H9 (cell line): Measurements from ENCODE around the gene PDE3A. TPM values are rescaled to one million over a fixed set of nuclear protein-coding genes. Genes with fewer than 3 reads are reported as not detected.
"Not testable (repeated sequence)": the region's sequence is repeated elsewhere in the genome, so short reads cannot be mapped to it uniquely, and the experiment has no call there.

ENCODE experiments used
- DNase-seq: peaks from one replicate; pipeline ENCODE4 v3.0.0-alpha.2; 2017
- H2AFZ ChIP-seq: one replicate; pipeline ENCODE4 v1.6.1; 2013; ENCODE audit warnings: mild to moderate bottlenecking, low read length, control low read depth, moderate library complexity
- H2AK5ac ChIP-seq: 2 replicates; pipeline ENCODE4 v1.6.1; 2013; ENCODE audit warnings: low read length, control low read depth, mixed read lengths; ENCODE audit not compliant: insufficient read length
- H2BK120ac ChIP-seq: one replicate; pipeline ENCODE4 v1.6.1; 2013; ENCODE audit warnings: low read depth, mild to moderate bottlenecking, low read length, control low read depth, inconsistent platforms; ENCODE audit not compliant: poor library complexity, severe bottlenecking
- H2BK12ac ChIP-seq: 2 replicates; pipeline ENCODE4 v1.6.1; 2013; ENCODE audit warnings: low read length, control low read depth, mixed read lengths, low read depth; ENCODE audit not compliant: insufficient read length
- H2BK15ac ChIP-seq: 2 replicates; pipeline ENCODE4 v1.6.1; 2013; ENCODE audit warnings: low read depth, low read length, control low read depth
- H2BK20ac ChIP-seq: one replicate; pipeline ENCODE4 v1.6.1; 2013; ENCODE audit warnings: low read depth, mild to moderate bottlenecking, low read length, control low read depth, inconsistent platforms; ENCODE audit not compliant: poor library complexity, severe bottlenecking
- H2BK5ac ChIP-seq: 2 replicates; pipeline ENCODE4 v1.6.1; 2013; ENCODE audit warnings: low read length, control low read depth, mixed read lengths; ENCODE audit not compliant: insufficient read length
- H3K14ac ChIP-seq: 2 replicates; pipeline ENCODE4 v1.6.1; 2013; ENCODE audit warnings: low read length, control low read depth; ENCODE audit not compliant: insufficient read depth
- H3K18ac ChIP-seq: 2 replicates; pipeline ENCODE4 v1.6.1; 2013; ENCODE audit warnings: low read depth, mild to moderate bottlenecking, mixed read lengths, low read length, control low read depth; ENCODE audit not compliant: insufficient read length
- H3K23ac ChIP-seq: 2 replicates; pipeline ENCODE4 v1.6.1; 2013; ENCODE audit warnings: low read length, control low read depth, mixed read lengths, low read depth; ENCODE audit not compliant: insufficient read length
- H3K23me2 ChIP-seq: 2 replicates; pipeline ENCODE4 v1.6.1; 2013; ENCODE audit warnings: low read depth, mild to moderate bottlenecking, mixed read lengths, low read length, control low read depth; ENCODE audit not compliant: insufficient read length, poor library complexity, severe bottlenecking
- H3K27ac ChIP-seq: 2 replicates; pipeline ENCODE4 v1.5.1; 2013; ENCODE audit warnings: low read length, control low read depth, mixed read lengths, low read depth; ENCODE audit not compliant: insufficient read length
- H3K27me3 ChIP-seq: 2 replicates; pipeline ENCODE4 v1.6.1; 2013; ENCODE audit warnings: low read length, control low read depth, inconsistent platforms; ENCODE audit not compliant: insufficient read depth
- H3K4ac ChIP-seq: 2 replicates; pipeline ENCODE4 v1.6.1; 2013; ENCODE audit warnings: low read depth, mild to moderate bottlenecking, control low read depth, inconsistent platforms, low read length, moderate library complexity
- H3K4me1 ChIP-seq: 2 replicates; pipeline ENCODE4 v1.6.1; 2013; ENCODE audit warnings: low read length, control low read depth, inconsistent platforms; ENCODE audit not compliant: insufficient read depth
- H3K4me2 ChIP-seq: 2 replicates; pipeline ENCODE4 v1.6.1; 2013; ENCODE audit warnings: low read length, control low read depth, mixed read lengths; ENCODE audit not compliant: insufficient read length, insufficient read depth
- H3K56ac ChIP-seq: 2 replicates; pipeline ENCODE4 v1.6.1; 2013; ENCODE audit warnings: low read depth, mild to moderate bottlenecking, mixed read lengths, low read length, control low read depth; ENCODE audit not compliant: insufficient read length
- H3K79me1 ChIP-seq: 2 replicates; pipeline ENCODE4 v1.6.1; 2013; ENCODE audit warnings: low read depth, mild to moderate bottlenecking, moderate library complexity, low read length, control low read depth, inconsistent platforms; ENCODE audit not compliant: insufficient read depth, poor library complexity, severe bottlenecking
- H3K79me2 ChIP-seq: 2 replicates; pipeline ENCODE4 v1.6.1; 2013; ENCODE audit warnings: low read length, control low read depth, inconsistent platforms; ENCODE audit not compliant: insufficient read depth
- H3K9ac ChIP-seq: 2 replicates; pipeline ENCODE4 v1.6.1; 2013; ENCODE audit warnings: low read length, control low read depth, mixed read lengths; ENCODE audit not compliant: insufficient read length; ENCODE audit errors: extremely low read depth
- H3K9me3 ChIP-seq: one replicate; pipeline ENCODE4 v1.6.1; 2013; ENCODE audit warnings: low read depth, low read length, inconsistent platforms; ENCODE audit not compliant: control insufficient read depth
- H3T11ph ChIP-seq: one replicate; pipeline ENCODE4 v1.6.1; 2013; ENCODE audit warnings: mild to moderate bottlenecking, low read length, control low read depth, inconsistent platforms
- H4K20me1 ChIP-seq: one replicate; pipeline ENCODE4 v1.6.1; 2013; ENCODE audit not compliant: control insufficient read depth, insufficient read length, insufficient read depth
- H4K5ac ChIP-seq: 2 replicates; pipeline ENCODE4 v1.6.1; 2013; ENCODE audit warnings: low read depth, mild to moderate bottlenecking, mixed read lengths, low read length, control low read depth; ENCODE audit not compliant: insufficient read length
- H4K8ac ChIP-seq: replicated peaks from 2 replicates; pipeline ENCODE4 v1.6.1; 2013; ENCODE audit warnings: low read length, control low read depth, mixed read lengths, low read depth; ENCODE audit not compliant: insufficient read length
- H4K91ac ChIP-seq: 2 replicates; pipeline ENCODE4 v1.6.1; 2013; ENCODE audit warnings: low read depth, mild to moderate bottlenecking, moderate library complexity, mixed read lengths, low read length, control low read depth; ENCODE audit not compliant: insufficient read length
- H3K27ac Mint-ChIP-seq, 3 experiments: 2 replicates in 2 of 3; 3 replicates in 1 of 3; pipeline ENCODE4 v1.8.0; 2020 to 2021; ENCODE audit warnings: mixed read lengths in 3 of 3, mild to moderate bottlenecking in 1 of 3, moderate library complexity in 1 of 3
- H3K27me3 Mint-ChIP-seq: 2 replicates; pipeline ENCODE4 v1.8.0; 2021; ENCODE audit warnings: low read depth, mild to moderate bottlenecking, moderate library complexity, mixed read lengths
- H3K36me3 Mint-ChIP-seq, 3 experiments: 2 replicates in 2 of 3; 3 replicates in 1 of 3; pipeline ENCODE4 v1.8.0; 2020 to 2021; ENCODE audit warnings: low read depth in 3 of 3, mixed read lengths in 3 of 3; ENCODE audit not compliant: insufficient read depth in 1 of 3
- H3K4me1 Mint-ChIP-seq, 2 experiments: 2 replicates each; pipeline ENCODE4 v1.8.0; 2020; ENCODE audit warnings: mixed read lengths in 2 of 2
- H3K4me3 Mint-ChIP-seq, 2 experiments: 2 replicates in 1 of 2; 3 replicates in 1 of 2; pipeline ENCODE4 v1.8.0; 2020 to 2021; ENCODE audit warnings: mild to moderate bottlenecking in 2 of 2, mixed read lengths in 2 of 2, moderate library complexity in 1 of 2
- H3K9me3 Mint-ChIP-seq, 2 experiments: 2 replicates in 1 of 2; 3 replicates in 1 of 2; pipeline ENCODE4 v1.8.0; 2020; ENCODE audit warnings: mild to moderate bottlenecking in 2 of 2, mixed read lengths in 2 of 2, moderate library complexity in 1 of 2
- WGBS: extraction: QIAGEN DNeasy Blood & Tissue Kit; methylation state at CpG from one replicate; pipeline ENCODE4 v1.1.7; 2013; ENCODE audit warnings: missing lambda C conversion rate, low lambda C conversion rate, mixed read lengths; ENCODE audit not compliant: insufficient read length; ENCODE audit errors: extremely low coverage; 5-methylcytosine and 5-hydroxymethylcytosine counted together
- total RNA-seq: library from RNA; stranded (reverse); gene quantifications from 2 replicates; pipeline ENCODE4 v1.2.1, GENCODE V29; 2021
- TF ChIP-seq, protein P1 (sequence below): fragments of 200-600 bp; sonication (generic); conservative IDR thresholded peaks from 3 replicates; pipeline ENCODE4 v1.8.0; 2021; ENCODE audit warnings: antibody characterized with exemption, mild to moderate bottlenecking

The PDE3A gene
- total RNA-seq, 1 experiment from 2014 or later = 3.0 TPM

DNA sequence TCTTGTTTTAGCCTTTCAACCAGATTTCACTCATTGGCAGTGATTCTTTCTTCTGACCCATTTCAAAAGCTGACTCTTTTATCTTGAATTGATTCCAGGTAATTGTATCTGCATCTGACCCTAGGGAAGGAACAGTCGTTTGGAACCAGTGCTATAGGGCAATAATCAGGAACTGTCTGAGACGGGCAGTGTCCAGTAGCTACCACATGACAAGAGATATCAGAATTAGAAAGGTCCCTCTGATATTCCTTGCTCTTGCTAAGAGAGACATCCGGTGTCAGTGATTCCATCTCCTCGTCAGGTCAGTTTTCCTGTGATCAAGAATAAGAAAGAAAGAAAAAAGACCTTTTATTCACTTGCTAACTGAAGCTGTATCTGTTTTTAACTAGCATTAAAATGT, 47.8 kb upstream of the PDE3A start:
- peak overlapping the region; percentile 85 for H3K27ac ChIP-seq
- H2BK120ac ChIP-seq = no peak overlapping the region
- TF ChIP-seq, protein P1, sequence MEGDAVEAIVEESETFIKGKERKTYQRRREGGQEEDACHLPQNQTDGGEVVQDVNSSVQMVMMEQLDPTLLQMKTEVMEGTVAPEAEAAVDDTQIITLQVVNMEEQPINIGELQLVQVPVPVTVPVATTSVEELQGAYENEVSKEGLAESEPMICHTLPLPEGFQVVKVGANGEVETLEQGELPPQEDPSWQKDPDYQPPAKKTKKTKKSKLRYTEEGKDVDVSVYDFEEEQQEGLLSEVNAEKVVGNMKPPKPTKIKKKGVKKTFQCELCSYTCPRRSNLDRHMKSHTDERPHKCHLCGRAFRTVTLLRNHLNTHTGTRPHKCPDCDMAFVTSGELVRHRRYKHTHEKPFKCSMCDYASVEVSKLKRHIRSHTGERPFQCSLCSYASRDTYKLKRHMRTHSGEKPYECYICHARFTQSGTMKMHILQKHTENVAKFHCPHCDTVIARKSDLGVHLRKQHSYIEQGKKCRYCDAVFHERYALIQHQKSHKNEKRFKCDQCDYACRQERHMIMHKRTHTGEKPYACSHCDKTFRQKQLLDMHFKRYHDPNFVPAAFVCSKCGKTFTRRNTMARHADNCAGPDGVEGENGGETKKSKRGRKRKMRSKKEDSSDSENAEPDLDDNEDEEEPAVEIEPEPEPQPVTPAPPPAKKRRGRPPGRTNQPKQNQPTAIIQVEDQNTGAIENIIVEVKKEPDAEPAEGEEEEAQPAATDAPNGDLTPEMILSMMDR = no peak
- no peaks in the 10 kb centered on the region for H3K79me2 ChIP-seq
- H3K9ac ChIP-seq = no peak overlapping the region
- peaks cover 0 to 3% of the 10 kb centered on the region in 2 experiments; a peak in 3 of 5 replicates for H3K9me3 Mint-ChIP-seq
- no peak overlapping the region for H2BK15ac ChIP-seq
- no peak overlapping the region for H4K8ac ChIP-seq
- peak overlapping the region in 2 of 3 experiments; percentile 76 to 81; a peak in 4 of 7 replicates for H3K27ac Mint-ChIP-seq
- no peak overlapping the region for H3K18ac ChIP-seq
- H3K27me3 ChIP-seq = no peaks in the 10 kb centered on the region
- no peak overlapping the region for H4K91ac ChIP-seq
- H3K14ac ChIP-seq = no peak overlapping the region
- no peak overlapping the region for H4K5ac ChIP-seq
- H3K4me2 ChIP-seq = no peak overlapping the region
- H2AFZ ChIP-seq = no peak overlapping the region
- WGBS = no CpG with 5 or more reads among the region's 4 CpGs
- H4K20me1 ChIP-seq = no peaks in the 10 kb centered on the region
- no peaks in the 10 kb centered on the region for H3K9me3 ChIP-seq
- H3K79me1 ChIP-seq = no peaks in the 10 kb centered on the region
- no peak overlapping the region for H2BK5ac ChIP-seq
- H3K4me1 ChIP-seq = peaks cover 3% of the 10 kb centered on the region
- H3T11ph ChIP-seq = no peak overlapping the region
- no peaks in the 10 kb centered on the region for H3K27me3 Mint-ChIP-seq
- 0 out of 7 replicates have a peak, but pooled peaks cover 0 to 4% (median 0%) of the 10 kb centered on the region in 3 experiments for H3K36me3 Mint-ChIP-seq
- H3K56ac ChIP-seq = no peak overlapping the region
- H2AK5ac ChIP-seq = no peak overlapping the region
- no peak overlapping the region for H3K4me3 Mint-ChIP-seq
- H2BK12ac ChIP-seq = no peak overlapping the region
- DNase-seq = no peak
- H3K23me2 ChIP-seq = no peaks in the 10 kb centered on the region
- no peak overlapping the region for H3K4ac ChIP-seq
- H3K23ac ChIP-seq = no peak overlapping the region
- H3K4me1 Mint-ChIP-seq = peaks cover 16 to 18% of the 10 kb centered on the region in 2 experiments
- H2BK20ac ChIP-seq = no peak overlapping the region

DNA sequence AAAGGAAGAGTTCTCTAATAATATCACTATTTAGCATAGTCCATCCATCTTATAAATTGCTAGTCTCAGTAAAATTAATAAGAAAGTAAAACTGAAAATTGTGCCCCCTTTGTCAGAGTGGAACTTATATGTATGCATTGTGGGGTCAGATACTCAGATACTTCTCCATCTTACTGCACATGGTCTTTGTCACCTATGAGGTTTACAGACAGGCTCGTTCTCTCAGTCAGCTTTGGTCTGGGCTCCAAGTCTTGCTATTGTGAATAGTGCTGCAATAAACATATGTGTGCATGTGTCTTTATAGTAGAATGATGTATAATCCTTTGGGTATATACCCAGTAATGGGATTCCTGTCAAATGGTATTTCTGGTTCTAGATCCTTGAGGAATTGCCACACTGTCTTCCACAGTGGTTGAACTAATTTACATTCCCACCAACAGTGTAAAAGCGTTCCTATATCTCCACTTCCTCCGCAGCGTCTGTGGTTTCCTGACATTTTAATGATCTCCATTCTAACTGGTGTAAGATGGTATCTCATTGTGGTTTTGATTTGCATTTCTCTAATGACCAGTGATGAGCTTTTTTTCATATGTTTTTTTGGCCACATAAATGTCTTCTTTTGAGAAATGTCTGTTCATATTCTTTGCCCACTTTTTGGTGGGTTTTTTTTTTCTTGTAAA, 37.4 kb upstream of the PDE3A start:
- H3K79me2 ChIP-seq, H3K23me2 ChIP-seq, H3K27ac Mint-ChIP-seq, H4K91ac ChIP-seq, H3K23ac ChIP-seq, H4K8ac ChIP-seq, H3K56ac ChIP-seq, H2AK5ac ChIP-seq, H3K4me1 Mint-ChIP-seq, H2BK120ac ChIP-seq, H3K4ac ChIP-seq, H3K9me3 ChIP-seq, H2BK20ac ChIP-seq, H3K4me3 Mint-ChIP-seq, H3K14ac ChIP-seq, H4K20me1 ChIP-seq, H4K5ac ChIP-seq, H2BK5ac ChIP-seq, H3K18ac ChIP-seq, H3K27me3 ChIP-seq, H3K79me1 ChIP-seq, H2BK15ac ChIP-seq, H3K9ac ChIP-seq, H3K4me1 ChIP-seq, H3K27me3 Mint-ChIP-seq, H2AFZ ChIP-seq, H2BK12ac ChIP-seq, H3K4me2 ChIP-seq, H3K27ac ChIP-seq, DNase-seq, H3T11ph ChIP-seq: not testable (repeated sequence)
- no CpG with 5 or more reads among the region's 4 CpGs for WGBS
- Mint-ChIP-seq H3K9me3 (peaks cover 20 to 21% of the 10 kb centered on the region in 2 experiments), H3K36me3 (peaks cover 5 to 16% (median 8%) of the 10 kb centered on the region in 3 experiments; a peak in 5 of 7 replicates)
